ENCODE results near the gene LSM4.

LSM4 gene

GRCh38 chr19:18292810-18293641, 29.9 kb downstream of the LSM4 start:
- H3K4me3 ChIP-seq (ENCODE audit: low read depth, low read length), result peak overlapping the region; percentile 63
- TF ChIP-seq CTCF (IDR thresholded peaks at IDR 0.05; ENCODE audit: low read depth, low read length, missing control alignments), result no peak
- no peak for DNase-seq (ENCODE audit: low read depth)

- peak overlapping the region; percentile 63 for H3K4me3 ChIP-seq (ENCODE audit: low read depth, low read length)
- DNase-seq (ENCODE audit: low read depth), result no peak
- no peak for TF ChIP-seq CTCF (IDR thresholded peaks at IDR 0.05; ENCODE audit: low read depth, low read length, missing control alignments)
These were observed 30.4 kb downstream of the LSM4 start for GRCh38 chr19:18292462-18292809.

GRCh38 chr19:18291590-18292461, 31.1 kb downstream of the LSM4 start:
- H3K4me3 ChIP-seq (ENCODE audit: low read depth, low read length), result peak overlapping the region; percentile 63
- DNase-seq (ENCODE audit: low read depth), result no peak
- no peak for TF ChIP-seq CTCF (IDR thresholded peaks at IDR 0.05; ENCODE audit: low read depth, low read length, missing control alignments)

- no peak for DNase-seq (ENCODE audit: low read depth)
- peak overlapping the region; percentile 63 for H3K4me3 ChIP-seq (ENCODE audit: low read depth, low read length)
- TF ChIP-seq CTCF (IDR thresholded peaks at IDR 0.05; ENCODE audit: low read depth, low read length, missing control alignments), result no peak
These were observed 31.8 kb downstream of the LSM4 start for GRCh38 chr19:18291019-18291524.

GRCh38 chr19:18290302-18291018, 32.4 kb downstream of the LSM4 start:
- DNase-seq (ENCODE audit: low read depth), result no peak
- no peak overlapping the region for H3K4me3 ChIP-seq (ENCODE audit: low read depth, low read length)
- no peak for TF ChIP-seq CTCF (IDR thresholded peaks at IDR 0.05; ENCODE audit: low read depth, low read length, missing control alignments)

- no peak for TF ChIP-seq CTCF (IDR thresholded peaks at IDR 0.05; ENCODE audit: low read depth, low read length, missing control alignments)
- no peak overlapping the region for H3K4me3 ChIP-seq (ENCODE audit: low read depth, low read length)
- DNase-seq (ENCODE audit: low read depth), result no peak
These were observed 33.2 kb downstream of the LSM4 start for GRCh38 chr19:18289471-18290301.

All from GM12864 (cell line).